Esophagus (tissue), 2 donors: ENCODE measurements around the gene IGF2BP1. TPM values are rescaled to one million over a fixed set of nuclear protein-coding genes. Genes with fewer than 3 reads are reported as not detected.

Source experiments
- H3K27ac ChIP-seq, 2 donors: one replicate each; pipeline ENCODE4 v1.5.1; 2013; ENCODE audit warnings: low read depth in 2 of 2, mild to moderate bottlenecking in 2 of 2, inconsistent platforms in 1 of 2, low read length in 1 of 2, moderate library complexity in 1 of 2
- H3K27me3 ChIP-seq, 2 donors: one replicate each; pipeline ENCODE4 v1.6.1; 2013; ENCODE audit warnings: low read length in 2 of 2, control low read depth in 1 of 2, mild to moderate bottlenecking in 1 of 2; ENCODE audit not compliant: insufficient read depth in 2 of 2, control insufficient read depth in 1 of 2
- H3K36me3 ChIP-seq, 2 donors: one replicate each; pipeline ENCODE4 v1.6.1; 2013; ENCODE audit warnings: low read length in 1 of 2; ENCODE audit not compliant: control insufficient read depth in 2 of 2, insufficient read depth in 2 of 2
- H3K4me1 ChIP-seq, 2 donors: one replicate each; pipeline ENCODE4 v1.6.1; 2013; ENCODE audit warnings: low read length in 1 of 2; ENCODE audit not compliant: control insufficient read depth in 2 of 2, insufficient read depth in 2 of 2
- H3K4me3 ChIP-seq, 2 donors: one replicate each; pipeline ENCODE4 v1.5.1; 2013; ENCODE audit warnings: low read length in 2 of 2, mild to moderate bottlenecking in 2 of 2, low read depth in 1 of 2, moderate library complexity in 1 of 2
- H3K9me3 ChIP-seq, 2 donors: one replicate each; pipeline ENCODE4 v1.6.1; 2013; ENCODE audit warnings: mild to moderate bottlenecking in 2 of 2, low read depth in 1 of 2, low read length in 1 of 2, moderate library complexity in 1 of 2; ENCODE audit not compliant: control insufficient read depth in 2 of 2, insufficient read depth in 1 of 2
- WGBS, 2 donors: extraction: QIAGEN DNeasy Blood & Tissue Kit; methylation state at CpG; one replicate each; pipeline ENCODE4 v1.1.7; 2013; 5-methylcytosine and 5-hydroxymethylcytosine counted together
- polyA plus RNA-seq, 2 donors: library from polyadenylated mRNA; stranded (reverse); fragments of 200-250 nt; gene quantifications; one replicate each; pipeline ENCODE4 v1.2.3, GENCODE V29; 2013
- donor health status: healthy with polysubstance abuse.
- donor health status: Bipolar disorder and iron deficiency.

Gene IGF2BP1
- polyA plus RNA-seq, 2 donors, result 0.01 TPM; not detected in 1

GRCh38 chr17:49104511-49105074, 107.4 kb downstream of the IGF2BP1 start:
- H3K27ac ChIP-seq, result no peak overlapping the region
- no peak overlapping the region for H3K4me3 ChIP-seq
- no peaks in the 10 kb centered on the region for H3K27me3 ChIP-seq
- WGBS, 2 donors, result 86 to 88% methylated on average over 8 of the region's 8 CpGs
- no peaks in the 10 kb centered on the region for H3K36me3 ChIP-seq
- no peaks in the 10 kb centered on the region for H3K9me3 ChIP-seq
- H3K4me1 ChIP-seq, result peaks cover 0 to 2% of the 10 kb centered on the region in 2 donors

Other genes with a start within 250 kb of the IGF2BP1 start
- gene TTLL6, start 180.2 kb upstream of the IGF2BP1 start, polyA plus RNA-seq, result under 1 TPM; 0.02 to 0.05 TPM
- gene CALCOCO2, start 166.3 kb upstream of the IGF2BP1 start, polyA plus RNA-seq, result 10 to 100 TPM; 38.8 to 57.5 TPM
- gene ATP5MC1, start 104.6 kb upstream of the IGF2BP1 start, polyA plus RNA-seq, result 100 to 1,000 TPM; 263 to 335 TPM
- 10 to 100 TPM; 19.0 to 30.9 TPM for gene UBE2Z, start 89.0 kb upstream of the IGF2BP1 start, polyA plus RNA-seq
- gene SNF8, start 52.5 kb upstream of the IGF2BP1 start, polyA plus RNA-seq, result 10 to 100 TPM; 63.9 to 99.4 TPM
- not detected for gene GIP, start 28.8 kb upstream of the IGF2BP1 start, polyA plus RNA-seq
- under 1 TPM; 0.02 to 0.06 TPM for gene B4GALNT2, start 135.4 kb downstream of the IGF2BP1 start, polyA plus RNA-seq
- 1 to 10 TPM in 1 of 2 donors, under 1 TPM in 1; 0.86 to 1.3 TPM for gene GNGT2, start 213.2 kb downstream of the IGF2BP1 start, polyA plus RNA-seq
- 1 to 10 TPM; 2.4 to 4.1 TPM for gene ABI3, start 213.3 kb downstream of the IGF2BP1 start, polyA plus RNA-seq
- under 1 TPM; 0.05 to 0.06 TPM for gene PHOSPHO1, start 233.4 kb downstream of the IGF2BP1 start, polyA plus RNA-seq